ENCODE measurements around the gene GABRG3. TPM values are rescaled to one million over a fixed set of nuclear protein-coding genes. Genes with fewer than 3 reads are reported as not detected.

The GABRG3 gene
- total RNA-seq, 2 experiments from 2014 or later = not detected

DNA sequence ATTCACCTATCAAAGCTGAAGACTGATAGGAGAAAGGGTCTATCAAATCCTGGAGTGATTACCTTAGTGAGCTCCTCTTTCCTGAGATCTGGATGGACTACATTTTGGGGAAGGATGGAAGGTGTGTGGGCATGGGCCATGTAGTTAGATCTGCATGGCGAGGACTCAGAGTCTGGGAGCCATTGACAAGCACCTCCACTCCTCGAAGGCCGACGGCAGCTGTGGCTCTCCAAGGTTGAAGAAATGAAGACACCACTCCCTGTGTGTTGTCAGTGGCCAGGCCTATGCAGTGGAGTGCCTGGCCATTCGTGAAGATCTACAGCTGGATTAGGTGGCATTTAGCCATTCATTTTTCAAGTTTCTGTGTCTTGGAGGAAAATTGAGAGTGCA lies 509.2 kb downstream of the GABRG3 start:
- H3K27me3 Mint-ChIP-seq = no peaks in the 10 kb centered on the region
- no peak for DNase-seq
- H3K27ac Mint-ChIP-seq = no peak overlapping the region
- no peaks in the 10 kb centered on the region for H3K36me3 Mint-ChIP-seq (ENCODE audit: low read depth)
- no peak for ATAC-seq
- intact Hi-C loops (cut with micrococcal nuclease) = no loop called here
- TF ChIP-seq, protein P1, sequence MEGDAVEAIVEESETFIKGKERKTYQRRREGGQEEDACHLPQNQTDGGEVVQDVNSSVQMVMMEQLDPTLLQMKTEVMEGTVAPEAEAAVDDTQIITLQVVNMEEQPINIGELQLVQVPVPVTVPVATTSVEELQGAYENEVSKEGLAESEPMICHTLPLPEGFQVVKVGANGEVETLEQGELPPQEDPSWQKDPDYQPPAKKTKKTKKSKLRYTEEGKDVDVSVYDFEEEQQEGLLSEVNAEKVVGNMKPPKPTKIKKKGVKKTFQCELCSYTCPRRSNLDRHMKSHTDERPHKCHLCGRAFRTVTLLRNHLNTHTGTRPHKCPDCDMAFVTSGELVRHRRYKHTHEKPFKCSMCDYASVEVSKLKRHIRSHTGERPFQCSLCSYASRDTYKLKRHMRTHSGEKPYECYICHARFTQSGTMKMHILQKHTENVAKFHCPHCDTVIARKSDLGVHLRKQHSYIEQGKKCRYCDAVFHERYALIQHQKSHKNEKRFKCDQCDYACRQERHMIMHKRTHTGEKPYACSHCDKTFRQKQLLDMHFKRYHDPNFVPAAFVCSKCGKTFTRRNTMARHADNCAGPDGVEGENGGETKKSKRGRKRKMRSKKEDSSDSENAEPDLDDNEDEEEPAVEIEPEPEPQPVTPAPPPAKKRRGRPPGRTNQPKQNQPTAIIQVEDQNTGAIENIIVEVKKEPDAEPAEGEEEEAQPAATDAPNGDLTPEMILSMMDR (IDR thresholded peaks at IDR 0.05) = no peak
- ChIA-PET POLR2A (no interaction called here), CTCF (no interaction called here)
- no peak overlapping the region for H3K4me3 Mint-ChIP-seq
- no peaks in the 10 kb centered on the region for H3K4me1 Mint-ChIP-seq (ENCODE audit: low read depth)
- H3K9me3 Mint-ChIP-seq = peaks cover 8% of the 10 kb centered on the region

DNA sequence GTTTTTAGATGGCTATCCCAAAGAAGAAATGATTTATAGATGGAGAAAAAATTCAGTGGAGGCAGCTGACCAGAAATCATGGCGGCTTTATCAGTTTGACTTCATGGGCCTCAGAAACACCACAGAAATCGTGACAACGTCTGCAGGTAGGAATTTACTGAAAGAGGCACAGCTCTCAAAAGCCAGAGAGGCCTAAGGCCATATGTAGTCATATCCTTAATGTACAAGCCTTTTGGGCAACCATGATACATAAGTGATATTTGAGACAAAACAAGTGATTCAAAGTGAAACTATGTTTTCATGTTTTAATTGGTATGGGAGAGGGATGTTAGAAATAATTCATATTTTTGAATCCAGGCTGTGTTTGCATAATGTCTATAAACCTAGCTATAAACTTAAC lies 509.7 kb downstream of the GABRG3 start:
- H3K9me3 Mint-ChIP-seq = peaks cover 8% of the 10 kb centered on the region
- H3K27me3 Mint-ChIP-seq = no peaks in the 10 kb centered on the region
- POLR2A ChIA-PET = no interaction called here
- H3K36me3 Mint-ChIP-seq (ENCODE audit: low read depth) = no peaks in the 10 kb centered on the region
- H3K4me3 Mint-ChIP-seq = no peak overlapping the region
- TF ChIP-seq, protein P1 (IDR thresholded peaks at IDR 0.05) = no peak
- intact Hi-C loops (cut with micrococcal nuclease) = no loop called here
- DNase-seq (no peak), ATAC-seq (no peak)
- CTCF ChIA-PET = no interaction called here
- no peak overlapping the region for H3K27ac Mint-ChIP-seq
- no peaks in the 10 kb centered on the region for H3K4me1 Mint-ChIP-seq (ENCODE audit: low read depth)

DNA sequence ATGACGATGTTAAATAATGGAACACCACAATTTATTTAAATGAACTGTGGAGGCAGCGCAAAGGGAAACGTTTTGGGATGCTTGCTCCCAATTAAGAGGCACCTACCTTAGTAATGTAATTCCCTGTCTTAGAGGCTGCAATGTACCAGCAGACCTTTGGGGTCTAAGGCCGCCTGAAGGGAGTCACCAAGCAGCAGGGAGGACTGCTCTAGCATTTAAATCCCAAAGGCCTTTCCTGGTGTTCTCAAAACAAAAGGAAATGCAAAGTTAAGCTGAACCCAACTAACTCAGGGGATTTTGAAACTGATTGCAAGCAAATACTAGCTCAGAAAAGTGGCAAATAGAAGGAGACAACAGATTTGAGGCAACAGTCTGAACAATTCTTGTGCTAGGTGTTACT lies 510.8 kb downstream of the GABRG3 start:
- no peaks in the 10 kb centered on the region for H3K27me3 Mint-ChIP-seq
- CTCF ChIA-PET = no interaction called here
- intact Hi-C loops (cut with micrococcal nuclease) = no loop called here
- POLR2A ChIA-PET = no interaction called here
- DNase-seq (no peak), ATAC-seq (no peak)
- no peak overlapping the region for H3K27ac Mint-ChIP-seq
- no peak overlapping the region for H3K4me3 Mint-ChIP-seq
- no peaks in the 10 kb centered on the region for H3K36me3 Mint-ChIP-seq (ENCODE audit: low read depth)
- H3K9me3 Mint-ChIP-seq = peaks cover 8% of the 10 kb centered on the region
- H3K4me1 Mint-ChIP-seq (ENCODE audit: low read depth) = no peaks in the 10 kb centered on the region
- TF ChIP-seq, protein P1 (IDR thresholded peaks at IDR 0.05) = no peak

DNA sequence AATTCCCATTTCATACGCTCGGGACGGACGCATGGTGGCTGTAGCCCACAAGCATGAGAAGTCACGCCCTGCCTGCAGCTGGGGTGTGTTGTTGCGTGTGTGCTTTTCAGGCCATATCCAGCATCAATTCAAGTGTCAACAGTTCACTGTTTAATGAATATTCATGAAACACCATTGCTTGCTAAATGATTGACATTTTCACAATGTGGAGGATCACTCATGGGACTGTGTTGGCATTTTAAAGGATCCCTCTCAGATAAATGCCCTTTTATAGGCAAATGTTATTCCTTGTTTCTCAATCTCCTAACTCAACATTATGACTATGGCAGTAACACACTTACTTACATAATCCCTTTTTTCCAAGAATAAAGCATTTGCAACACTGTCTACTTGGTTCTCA lies 511.3 kb downstream of the GABRG3 start:
- TF ChIP-seq, protein P1 (IDR thresholded peaks at IDR 0.05) = no peak
- Mint-ChIP-seq H3K4me3 (no peak overlapping the region), H3K4me1 (ENCODE audit: low read depth) (no peaks in the 10 kb centered on the region), H3K27me3 (no peaks in the 10 kb centered on the region), H3K9me3 (peaks cover 6% of the 10 kb centered on the region), H3K36me3 (ENCODE audit: low read depth) (no peaks in the 10 kb centered on the region), H3K27ac (no peak overlapping the region)
- DNase-seq (no peak), ATAC-seq (no peak)
- ChIA-PET CTCF (no interaction called here), POLR2A (no interaction called here)
- intact Hi-C loops (cut with micrococcal nuclease) = no loop called here

DNA sequence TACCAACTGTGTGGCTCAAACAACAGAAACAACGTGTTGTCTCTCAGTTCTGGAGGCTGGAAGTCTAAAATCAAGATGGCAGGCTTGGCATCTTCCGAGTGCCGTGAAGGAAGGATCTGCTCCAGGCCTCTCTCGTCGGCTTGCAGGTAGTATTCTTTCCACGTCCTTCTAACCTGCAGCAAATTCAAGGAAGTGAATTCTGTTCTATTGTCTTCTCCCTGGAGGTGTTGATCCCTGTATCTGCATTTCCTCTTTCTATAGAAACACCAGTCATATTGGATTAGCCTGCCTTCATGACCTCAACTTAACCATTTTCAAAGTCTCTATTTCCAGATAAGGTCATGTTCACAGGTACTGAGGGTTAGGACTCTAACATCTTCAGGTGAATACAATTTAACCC lies 512.1 kb downstream of the GABRG3 start:
- H3K36me3 Mint-ChIP-seq (ENCODE audit: low read depth) = no peaks in the 10 kb centered on the region
- H3K9me3 Mint-ChIP-seq = peaks cover 4% of the 10 kb centered on the region
- ChIA-PET CTCF (no interaction called here), POLR2A (no interaction called here)
- H3K4me3 Mint-ChIP-seq = no peak overlapping the region
- TF ChIP-seq, protein P1 (IDR thresholded peaks at IDR 0.05) = no peak
- H3K27ac Mint-ChIP-seq = no peak overlapping the region
- intact Hi-C loops (cut with micrococcal nuclease) = no loop called here
- no peaks in the 10 kb centered on the region for H3K27me3 Mint-ChIP-seq
- ATAC-seq = no peak
- DNase-seq = no peak
- H3K4me1 Mint-ChIP-seq (ENCODE audit: low read depth) = no peaks in the 10 kb centered on the region

Data from activated CD8-positive, alpha-beta T cell treated with anti-CD3 and anti-CD28 coated beads for 36 hours (primary cell).